ENCODE results near the gene PCDHB4. TPM values are rescaled to one million over a fixed set of nuclear protein-coding genes. Genes with fewer than 3 reads are reported as not detected.

Gene PCDHB4
- total and polyA plus RNA-seq, 2 of the 8 experiments (the other 6 are each of a cell fraction or from before 2014, with no cell fraction given) = 1.3 to 1.5 TPM

- WGBS, 2 experiments (ENCODE audit: extremely low coverage in 1 of 2, insufficient coverage in 1 of 2, insufficient read length in 1 of 2, insufficient replicate concordance in 2 of 2, low coverage in 1 of 2, low lambda C conversion rate in 2 of 2, missing lambda C conversion rate in 1 of 2) = 93% methylated on average over 13 of the region's 13 CpGs; no CpG with 5 or more reads in 1 of the 2 experiments
- H2BK20ac ChIP-seq (ENCODE audit: low read length) = no peak overlapping the region
- ChIA-PET POLR2A (ENCODE audit: partially characterized antibody) (no interaction called here), CTCF (ENCODE audit: partially characterized antibody) (interaction anchor here (1.1 to 1.9 kb wide), 11 partner anchors 8 to 266 kb away, joined by 3 to 9 read pairs (median 5); partner anchors contain the start of genes PCDHB10, PCDHB11, PCDHB16 and PCDHB2)
- FAIRE-seq (no peak), DNase-seq (ENCODE audit: low read depth in 1 of 2, low spot score in 2 of 2) (no peak)
- no peaks in the 10 kb centered on the region for H3K79me1 ChIP-seq (ENCODE audit: low read depth, low read length)
- no peaks in the 10 kb centered on the region for H3K4me1 ChIP-seq (replicated peaks in 1 of 4; ENCODE audit: control insufficient read depth in 3 of 4, insufficient read depth in 4 of 4, low read length in 3 of 4)
- H3K27me3 ChIP-seq (replicated peaks in 1 of 4; ENCODE audit: control insufficient read depth in 3 of 4, extremely low read depth in 1 of 4, insufficient read depth in 3 of 4, low read length in 3 of 4) = no peaks in the 10 kb centered on the region
- no peak overlapping the region for H4K5ac ChIP-seq (ENCODE audit: insufficient read length, low read depth, low read length)
- H3K27ac ChIP-seq (ENCODE audit: low read depth, low read length) = no peak overlapping the region
- no peak overlapping the region for H3K9ac ChIP-seq (replicated peaks in 1 of 4; ENCODE audit: extremely low read depth in 1 of 4, low read depth in 3 of 4, low read length in 3 of 4)
- H2AFZ ChIP-seq (ENCODE audit: low read length) = no peak overlapping the region
- no peak overlapping the region for H3K4me3 ChIP-seq (ENCODE audit: extremely low read depth in 1 of 4, insufficient read depth in 2 of 4, low read depth in 3 of 4, low read length in 4 of 4)
- peaks cover 5 to 11% of the 10 kb centered on the region in 2 experiments; a peak in 2 of 4 replicates for H3K9me3 ChIP-seq (ENCODE audit: insufficient read depth in 2 of 2, low read depth in 1 of 2, low read length in 1 of 2)
- H3K14ac ChIP-seq (ENCODE audit: insufficient read length) = no peak overlapping the region
- H2BK12ac ChIP-seq (ENCODE audit: low read depth, low read length) = no peak overlapping the region
- H4K91ac ChIP-seq (replicated peaks; ENCODE audit: insufficient read length, low read length) = no peak overlapping the region
- H4K20me1 ChIP-seq (replicated peaks in 1 of 2; ENCODE audit: control insufficient read depth in 1 of 2, insufficient read depth in 2 of 2, low read length in 2 of 2) = no peaks in the 10 kb centered on the region
- no peak overlapping the region for H4K8ac ChIP-seq (ENCODE audit: extremely low read depth, insufficient read depth, low read length)
- no peak overlapping the region for H3K23ac ChIP-seq (ENCODE audit: insufficient read length)
- no peak overlapping the region for H3K4ac ChIP-seq (replicated peaks; ENCODE audit: insufficient read length, low read depth, low read length)
- H3K56ac ChIP-seq (replicated peaks; ENCODE audit: insufficient read length, low read depth, low read length) = no peak overlapping the region
- H3K18ac ChIP-seq (ENCODE audit: extremely low read depth, low read length) = no peak overlapping the region
- H2BK15ac ChIP-seq (ENCODE audit: low read length) = no peak overlapping the region
- no peak overlapping the region for H2BK5ac ChIP-seq (ENCODE audit: low read depth, low read length)
- no peaks in the 10 kb centered on the region for H3K36me3 ChIP-seq (ENCODE audit: control insufficient read depth in 2 of 4, insufficient read depth in 4 of 4, low read length in 3 of 4)
- TF ChIP-seq NANOG (IDR thresholded peaks at IDR 0.05; ENCODE audit: insufficient read depth, low read depth, low read length, poor library complexity, severe bottlenecking) (no peak), TCF12 (IDR thresholded peaks at IDR 0.05; ENCODE audit: low read depth, low read length) (no peak), KDM5A (IDR thresholded peaks at IDR 0.05; ENCODE audit: low read length) (no peak), KDM1A (IDR thresholded peaks at IDR 0.05; ENCODE audit: borderline replicate concordance, low read length) (no peak), YY1 (IDR thresholded peaks at IDR 0.05; ENCODE audit: low read depth, low read length) (no peak), PHF8 (conservative IDR thresholded peaks at IDR 0.05; ENCODE audit: low read depth, low read length) (no peak), FOSL1 (IDR thresholded peaks at IDR 0.05; ENCODE audit: insufficient read depth, low read depth, low read length) (no peak), E2F6 (IDR thresholded peaks at IDR 0.05) (no peak), SIRT6 (IDR thresholded peaks at IDR 0.05; ENCODE audit: low read length) (no peak), BACH1 (IDR thresholded peaks at IDR 0.05; ENCODE audit: low read length) (no peak), RFX5 (IDR thresholded peaks at IDR 0.05; ENCODE audit: borderline replicate concordance, low read depth, low read length) (no peak), RBBP5 (IDR thresholded peaks at IDR 0.05; ENCODE audit: borderline replicate concordance, low read depth, low read length) (no peak)
- no peaks in the 10 kb centered on the region for H3K79me2 ChIP-seq (ENCODE audit: control insufficient read depth in 1 of 2, insufficient read depth in 2 of 2, low read length in 2 of 2)
- H3K4me2 ChIP-seq (ENCODE audit: insufficient read depth in 1 of 2, low read depth in 2 of 2, low read length in 2 of 2) = no peak overlapping the region
- H2AK5ac ChIP-seq (ENCODE audit: low read depth, low read length) = no peak overlapping the region
- H3K23me2 ChIP-seq (ENCODE audit: low read depth, low read length) = no peaks in the 10 kb centered on the region
- H2BK120ac ChIP-seq (replicated peaks; ENCODE audit: low read depth, low read length) = no peak overlapping the region
Observed at GRCh38 chr5:141150993-141151325, 29.3 kb downstream of the PCDHB4 start.

Measured in H1 (cell line).